ENCODE data around the gene SLC27A2. TPM values are rescaled to one million over a fixed set of nuclear protein-coding genes. Genes with fewer than 3 reads are reported as not detected.

SLC27A2 gene
- total and polyA plus RNA-seq, 2 experiments from 2014 or later = 2.8 to 9.4 TPM

DNA sequence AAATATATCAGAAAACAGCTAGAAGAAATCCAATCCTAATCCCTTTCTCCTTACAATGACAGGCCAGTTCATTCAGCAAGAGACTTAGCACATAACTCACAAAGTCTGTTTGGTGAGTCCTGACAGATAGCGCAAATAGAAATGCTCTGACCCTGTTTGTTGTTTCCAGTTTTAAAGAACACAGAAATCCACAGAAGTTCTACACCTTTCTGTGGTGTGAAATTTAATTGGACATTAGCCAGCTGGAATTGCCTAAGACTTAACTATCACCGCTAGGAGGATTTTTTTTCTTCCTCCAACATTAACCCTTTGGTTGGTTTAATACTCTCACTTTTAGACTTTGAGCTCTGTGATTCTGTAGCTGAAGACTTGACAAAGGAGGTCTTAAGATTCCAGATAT lies 52.8 kb downstream of the SLC27A2 start:
- Histone ChIP-seq H3K36me3 (ENCODE audit: insufficient read depth) (no peaks in the 10 kb centered on the region), H3K27me3 (ENCODE audit: insufficient read depth) (no peaks in the 10 kb centered on the region), H3K9me2 (ENCODE audit: insufficient read depth) (no peaks in the 10 kb centered on the region), H4K20me1 (replicated peaks; ENCODE audit: insufficient read depth) (no peaks in the 10 kb centered on the region; the same call in 1 of the 2 replicates), H3K27ac (ENCODE audit: low read depth) (no peak overlapping the region), H3K79me2 (replicated peaks; ENCODE audit: insufficient read depth) (no peaks in the 10 kb centered on the region), H2AFZ (no peak overlapping the region), H3F3A (replicated peaks; ENCODE audit: low read depth) (no peaks in the 10 kb centered on the region), H3K4me2 (no peak overlapping the region), H3K4me3 (no peak overlapping the region), H3K4me1 (ENCODE audit: insufficient read depth) (no peaks in the 10 kb centered on the region)
- no peak for DNase-seq (ENCODE audit: low spot score)
- Mint-ChIP-seq H3K36me3 (ENCODE audit: low read depth) (no peaks in the 10 kb centered on the region), H3K4me3 (no peak overlapping the region), H3K4me1 (peaks cover 5% of the 10 kb centered on the region; the same call in 1 of the 3 replicates), H3K9me3 (no peaks in the 10 kb centered on the region), H3K27me3 (ENCODE audit: insufficient read depth, low read depth, poor library complexity) (no peaks in the 10 kb centered on the region), H3K27ac (no peak overlapping the region)
- TF ChIP-seq ZNF462 (CRISPR knock-in tag; IDR thresholded peaks at IDR 0.05) = no peak
- no peak for TF ChIP-seq EZH2 (IDR thresholded peaks at IDR 0.05; ENCODE audit: low read depth, unreplicated experiment)
- TF ChIP-seq STAT1 (IDR thresholded peaks at IDR 0.05; ENCODE audit: unreplicated experiment) = no peak
- no peak for TF ChIP-seq ZNF114 (CRISPR knock-in tag; IDR thresholded peaks at IDR 0.05)
- TF ChIP-seq ZNF331 (CRISPR knock-in tag; IDR thresholded peaks at IDR 0.05; ENCODE audit: low read depth) = no peak
- TF ChIP-seq EZH2phosphoT487 (IDR thresholded peaks at IDR 0.05; ENCODE audit: unreplicated experiment) = no peak
- TF ChIP-seq POLR2AphosphoS5 (IDR thresholded peaks at IDR 0.05; ENCODE audit: low read depth) = no peak
- TF ChIP-seq, protein P1, sequence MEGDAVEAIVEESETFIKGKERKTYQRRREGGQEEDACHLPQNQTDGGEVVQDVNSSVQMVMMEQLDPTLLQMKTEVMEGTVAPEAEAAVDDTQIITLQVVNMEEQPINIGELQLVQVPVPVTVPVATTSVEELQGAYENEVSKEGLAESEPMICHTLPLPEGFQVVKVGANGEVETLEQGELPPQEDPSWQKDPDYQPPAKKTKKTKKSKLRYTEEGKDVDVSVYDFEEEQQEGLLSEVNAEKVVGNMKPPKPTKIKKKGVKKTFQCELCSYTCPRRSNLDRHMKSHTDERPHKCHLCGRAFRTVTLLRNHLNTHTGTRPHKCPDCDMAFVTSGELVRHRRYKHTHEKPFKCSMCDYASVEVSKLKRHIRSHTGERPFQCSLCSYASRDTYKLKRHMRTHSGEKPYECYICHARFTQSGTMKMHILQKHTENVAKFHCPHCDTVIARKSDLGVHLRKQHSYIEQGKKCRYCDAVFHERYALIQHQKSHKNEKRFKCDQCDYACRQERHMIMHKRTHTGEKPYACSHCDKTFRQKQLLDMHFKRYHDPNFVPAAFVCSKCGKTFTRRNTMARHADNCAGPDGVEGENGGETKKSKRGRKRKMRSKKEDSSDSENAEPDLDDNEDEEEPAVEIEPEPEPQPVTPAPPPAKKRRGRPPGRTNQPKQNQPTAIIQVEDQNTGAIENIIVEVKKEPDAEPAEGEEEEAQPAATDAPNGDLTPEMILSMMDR (conservative IDR thresholded peaks at IDR 0.05; ENCODE audit: low read depth in 2 of 2) = no peak
- TF ChIP-seq CREB1 (CRISPR knock-in tag; IDR thresholded peaks at IDR 0.05; ENCODE audit: low read depth) = no peak
- TF ChIP-seq, protein P2, sequence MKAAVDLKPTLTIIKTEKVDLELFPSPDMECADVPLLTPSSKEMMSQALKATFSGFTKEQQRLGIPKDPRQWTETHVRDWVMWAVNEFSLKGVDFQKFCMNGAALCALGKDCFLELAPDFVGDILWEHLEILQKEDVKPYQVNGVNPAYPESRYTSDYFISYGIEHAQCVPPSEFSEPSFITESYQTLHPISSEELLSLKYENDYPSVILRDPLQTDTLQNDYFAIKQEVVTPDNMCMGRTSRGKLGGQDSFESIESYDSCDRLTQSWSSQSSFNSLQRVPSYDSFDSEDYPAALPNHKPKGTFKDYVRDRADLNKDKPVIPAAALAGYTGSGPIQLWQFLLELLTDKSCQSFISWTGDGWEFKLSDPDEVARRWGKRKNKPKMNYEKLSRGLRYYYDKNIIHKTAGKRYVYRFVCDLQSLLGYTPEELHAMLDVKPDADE (IDR thresholded peaks at IDR 0.05) = no peak
- TF ChIP-seq NANOG (IDR thresholded peaks at IDR 0.05; ENCODE audit: borderline replicate concordance) = no peak
- TF ChIP-seq, protein P3, sequence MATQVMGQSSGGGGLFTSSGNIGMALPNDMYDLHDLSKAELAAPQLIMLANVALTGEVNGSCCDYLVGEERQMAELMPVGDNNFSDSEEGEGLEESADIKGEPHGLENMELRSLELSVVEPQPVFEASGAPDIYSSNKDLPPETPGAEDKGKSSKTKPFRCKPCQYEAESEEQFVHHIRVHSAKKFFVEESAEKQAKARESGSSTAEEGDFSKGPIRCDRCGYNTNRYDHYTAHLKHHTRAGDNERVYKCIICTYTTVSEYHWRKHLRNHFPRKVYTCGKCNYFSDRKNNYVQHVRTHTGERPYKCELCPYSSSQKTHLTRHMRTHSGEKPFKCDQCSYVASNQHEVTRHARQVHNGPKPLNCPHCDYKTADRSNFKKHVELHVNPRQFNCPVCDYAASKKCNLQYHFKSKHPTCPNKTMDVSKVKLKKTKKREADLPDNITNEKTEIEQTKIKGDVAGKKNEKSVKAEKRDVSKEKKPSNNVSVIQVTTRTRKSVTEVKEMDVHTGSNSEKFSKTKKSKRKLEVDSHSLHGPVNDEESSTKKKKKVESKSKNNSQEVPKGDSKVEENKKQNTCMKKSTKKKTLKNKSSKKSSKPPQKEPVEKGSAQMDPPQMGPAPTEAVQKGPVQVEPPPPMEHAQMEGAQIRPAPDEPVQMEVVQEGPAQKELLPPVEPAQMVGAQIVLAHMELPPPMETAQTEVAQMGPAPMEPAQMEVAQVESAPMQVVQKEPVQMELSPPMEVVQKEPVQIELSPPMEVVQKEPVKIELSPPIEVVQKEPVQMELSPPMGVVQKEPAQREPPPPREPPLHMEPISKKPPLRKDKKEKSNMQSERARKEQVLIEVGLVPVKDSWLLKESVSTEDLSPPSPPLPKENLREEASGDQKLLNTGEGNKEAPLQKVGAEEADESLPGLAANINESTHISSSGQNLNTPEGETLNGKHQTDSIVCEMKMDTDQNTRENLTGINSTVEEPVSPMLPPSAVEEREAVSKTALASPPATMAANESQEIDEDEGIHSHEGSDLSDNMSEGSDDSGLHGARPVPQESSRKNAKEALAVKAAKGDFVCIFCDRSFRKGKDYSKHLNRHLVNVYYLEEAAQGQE (IDR thresholded peaks at IDR 0.05; ENCODE audit: unreplicated experiment) = no peak
- no peak for TF ChIP-seq JUNB (IDR thresholded peaks at IDR 0.05; ENCODE audit: unreplicated experiment)
- ATAC-seq = no peak

Measured in GM23338 (cell line).